HG02884 (cell line): Measurements from ENCODE around the gene FUBP3.

ENCODE experiments used
- ATAC-seq: cut with Tn5 transposase; IDR thresholded peaks from one replicate; pipeline ENCODE4 v1.9.1; 2021; ENCODE audit warnings: mild to moderate bottlenecking, moderate library complexity; ENCODE audit not compliant: unreplicated experiment

Gene FUBP3

DNA sequence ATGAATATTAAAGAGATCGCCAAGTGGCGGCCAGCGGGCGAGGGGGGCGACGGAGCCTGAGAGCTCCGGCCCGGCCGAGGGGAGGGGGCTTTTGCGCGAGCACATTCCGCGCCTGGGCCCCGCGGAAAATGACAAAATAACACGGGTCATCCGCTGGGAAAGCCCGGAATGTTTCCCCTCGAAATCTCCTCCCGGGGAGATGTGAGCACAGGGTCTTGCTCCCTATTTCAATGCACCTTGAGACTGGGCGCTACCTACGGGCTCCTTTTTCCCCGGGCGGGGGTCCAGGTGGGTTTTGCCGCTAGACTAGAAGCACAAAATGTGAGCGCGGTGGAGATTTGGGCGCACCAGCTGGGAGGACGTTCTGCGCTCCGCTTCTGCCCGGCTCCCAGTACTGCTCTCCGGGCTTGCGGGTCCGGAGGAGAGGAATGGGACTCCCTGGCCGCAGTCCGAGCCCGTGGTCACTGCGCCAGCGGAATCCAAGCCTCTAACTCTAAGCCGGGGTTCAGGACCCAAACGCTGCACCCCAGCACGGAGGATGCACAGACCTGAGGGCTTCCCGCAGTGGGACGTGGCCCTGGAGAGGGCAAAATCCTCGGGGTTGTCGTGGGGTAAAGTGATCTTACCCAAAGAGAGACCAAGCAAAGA, 82.2 kb downstream of the FUBP3 start:
- no peak for ATAC-seq

DNA sequence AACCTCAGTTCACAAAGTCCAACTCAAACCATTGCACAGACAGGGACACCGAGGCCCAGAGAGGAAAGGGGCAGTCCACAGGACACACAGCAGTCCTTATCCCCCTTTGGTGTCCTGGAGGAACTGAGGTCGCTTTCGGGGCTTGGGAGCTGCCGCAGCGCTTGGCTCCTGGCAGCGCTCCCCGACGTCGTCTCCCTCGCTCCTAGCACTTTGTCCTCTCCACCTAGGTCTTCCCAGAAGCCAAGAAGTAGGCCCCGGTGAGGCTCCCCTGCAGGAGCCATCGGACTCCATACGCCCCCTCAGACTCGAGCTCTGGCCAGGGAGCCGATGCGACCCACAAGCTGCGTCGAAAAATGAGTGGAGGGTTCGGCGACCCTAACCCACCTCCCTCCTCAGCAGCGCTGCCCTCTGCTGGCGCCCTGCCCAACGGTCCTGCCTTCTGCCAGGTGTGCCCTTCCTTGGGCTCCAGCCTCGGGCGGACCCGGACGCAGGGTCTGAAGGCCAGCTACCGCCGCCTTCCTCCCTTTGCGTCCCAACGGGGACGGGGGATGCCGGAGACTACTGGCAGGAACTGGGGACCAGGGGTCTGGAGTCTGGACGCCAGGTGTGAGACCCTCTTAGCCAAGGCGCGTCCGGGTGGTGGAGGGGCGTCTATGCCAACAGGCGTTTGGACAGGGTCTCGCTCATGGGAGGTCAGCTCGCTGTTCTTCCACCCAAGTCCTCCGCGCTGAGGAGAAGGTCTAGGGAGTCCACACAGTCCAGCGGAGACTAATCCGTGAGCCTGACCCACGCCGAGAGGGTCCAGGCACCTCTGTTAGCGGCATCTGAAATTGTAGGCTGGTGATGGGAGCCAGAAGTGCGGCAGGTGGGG, 83.0 kb downstream of the FUBP3 start:
- no peak for ATAC-seq

DNA sequence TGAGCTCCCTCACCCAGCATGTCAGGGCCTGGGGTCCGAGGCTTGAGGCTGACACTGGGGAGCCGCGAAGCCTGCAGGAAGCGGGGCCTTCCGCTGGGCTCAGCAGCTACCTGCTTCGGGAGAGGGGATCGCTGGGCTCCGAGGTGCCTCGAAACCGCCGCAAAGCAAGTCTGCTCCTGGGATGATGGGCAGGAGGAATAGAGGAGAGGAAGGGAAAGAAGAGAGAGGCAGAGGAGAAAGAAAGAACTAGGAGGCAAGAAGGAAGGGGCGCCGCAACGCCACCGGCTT, 83.5 kb downstream of the FUBP3 start:
- no peak for ATAC-seq

DNA sequence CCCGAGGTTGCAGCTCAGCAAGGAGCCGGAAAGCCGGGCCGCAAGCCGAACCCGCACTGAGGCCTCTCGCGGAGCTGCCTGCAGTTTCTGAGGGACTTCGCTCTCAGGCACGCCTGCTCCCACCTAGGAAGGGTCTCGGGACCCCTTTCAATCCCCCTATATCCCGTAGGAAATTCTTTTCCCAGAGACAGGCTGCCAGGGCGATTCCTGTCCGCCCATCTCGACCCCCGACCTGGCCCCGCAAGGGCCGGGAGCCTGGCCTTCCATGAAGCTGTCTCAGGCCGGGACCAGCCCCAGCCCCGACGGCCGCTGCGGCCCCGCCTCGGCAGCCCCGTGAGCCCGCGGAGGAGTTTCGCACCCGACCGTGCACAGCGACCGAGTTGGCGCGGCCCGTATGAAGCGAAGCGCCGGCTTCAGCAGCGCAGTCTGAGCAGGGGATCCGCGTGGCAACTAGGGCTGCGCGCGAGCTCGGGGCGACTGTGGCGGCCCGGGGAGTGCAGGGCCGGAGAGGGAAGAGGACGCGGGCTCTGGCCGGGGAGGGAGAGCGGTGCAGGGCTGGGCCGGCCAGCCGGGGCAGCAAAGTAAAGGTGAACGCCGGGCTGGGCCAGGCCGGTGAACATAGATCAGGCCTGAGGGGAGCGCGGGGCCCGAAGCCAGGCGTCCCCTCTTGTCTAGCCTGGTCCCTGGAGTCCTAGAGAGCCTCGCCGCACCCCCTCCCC, 84.0 kb downstream of the FUBP3 start:
- no peak for ATAC-seq

DNA sequence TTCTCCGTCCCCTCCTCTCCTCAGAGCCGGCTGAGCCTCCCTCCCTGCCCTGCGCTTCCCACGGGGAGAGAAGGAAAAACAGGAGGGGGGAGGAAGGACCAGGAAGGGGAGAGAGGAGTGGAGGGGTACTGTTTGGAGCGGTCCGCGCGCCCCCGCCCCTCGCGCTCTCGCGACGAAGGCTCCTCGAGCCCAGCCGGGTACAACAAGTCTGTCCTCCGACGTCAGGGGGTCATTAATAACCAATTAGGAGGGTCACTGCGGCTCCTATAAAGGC, 84.5 kb downstream of the FUBP3 start:
- no peak for ATAC-seq

DNA sequence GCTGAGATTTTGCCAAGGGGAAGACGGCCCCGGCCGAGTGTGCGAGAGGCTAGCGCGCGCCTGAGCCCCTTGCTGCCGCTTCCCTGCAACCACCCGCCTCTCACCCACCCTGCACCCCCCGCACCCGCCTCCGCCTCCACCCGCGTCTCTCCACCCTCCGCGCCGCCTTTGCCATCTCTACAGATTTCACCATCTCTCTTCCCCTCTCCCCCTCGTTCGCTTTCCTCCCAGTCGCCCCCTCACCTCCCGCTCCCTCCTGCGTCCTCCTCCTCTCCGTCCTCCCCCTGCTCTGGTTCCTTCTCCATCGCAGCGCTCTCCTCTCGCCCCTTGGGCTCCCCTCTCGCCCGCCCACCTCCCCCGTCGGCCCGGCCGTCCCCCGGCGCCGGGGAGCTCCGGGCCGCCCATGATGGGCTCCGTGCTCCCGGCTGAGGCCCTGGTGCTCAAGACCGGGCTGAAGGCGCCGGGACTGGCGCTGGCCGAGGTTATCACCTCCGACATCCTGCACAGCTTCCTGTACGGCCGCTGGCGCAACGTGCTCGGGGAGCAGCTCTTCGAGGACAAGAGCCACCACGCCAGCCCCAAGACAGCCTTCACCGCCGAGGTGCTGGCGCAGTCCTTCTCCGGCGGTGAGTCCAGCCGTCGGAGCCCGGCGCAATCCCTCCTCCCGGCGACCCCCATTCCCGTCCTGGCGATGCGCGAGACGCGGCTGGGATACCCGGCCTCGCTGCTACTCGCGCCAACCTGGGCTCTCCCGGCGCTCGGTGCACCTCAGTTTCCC, 85.1 kb downstream of the FUBP3 start, which contains the start of gene PRDM12:
PRDM12 (plus strand) TSS at position 344 of the 778 bp plus-strand sequence; CDS start at position 404, 60 bp downstream.
- no peak for ATAC-seq

DNA sequence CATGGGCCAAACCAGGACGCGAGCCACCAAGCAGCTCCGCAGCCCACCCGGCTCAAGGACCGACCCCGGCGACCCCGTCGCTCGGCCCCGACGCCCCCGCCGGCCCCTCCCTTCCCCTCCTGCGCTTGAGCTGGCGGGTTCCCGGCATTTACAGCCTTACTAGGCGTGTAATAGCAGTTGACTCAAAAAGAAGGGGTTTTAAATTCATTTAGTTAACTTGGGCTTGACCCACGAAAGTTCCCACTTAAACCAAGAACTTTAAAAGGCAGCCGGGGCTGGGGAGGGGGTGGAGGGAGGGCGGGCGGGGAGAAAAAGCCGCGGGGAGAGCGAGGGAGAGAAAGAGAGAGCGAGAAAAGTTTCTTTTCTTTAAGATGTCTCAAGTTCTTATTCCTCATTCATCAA, 85.7 kb downstream of the FUBP3 start:
- ATAC-seq, result no peak

DNA sequence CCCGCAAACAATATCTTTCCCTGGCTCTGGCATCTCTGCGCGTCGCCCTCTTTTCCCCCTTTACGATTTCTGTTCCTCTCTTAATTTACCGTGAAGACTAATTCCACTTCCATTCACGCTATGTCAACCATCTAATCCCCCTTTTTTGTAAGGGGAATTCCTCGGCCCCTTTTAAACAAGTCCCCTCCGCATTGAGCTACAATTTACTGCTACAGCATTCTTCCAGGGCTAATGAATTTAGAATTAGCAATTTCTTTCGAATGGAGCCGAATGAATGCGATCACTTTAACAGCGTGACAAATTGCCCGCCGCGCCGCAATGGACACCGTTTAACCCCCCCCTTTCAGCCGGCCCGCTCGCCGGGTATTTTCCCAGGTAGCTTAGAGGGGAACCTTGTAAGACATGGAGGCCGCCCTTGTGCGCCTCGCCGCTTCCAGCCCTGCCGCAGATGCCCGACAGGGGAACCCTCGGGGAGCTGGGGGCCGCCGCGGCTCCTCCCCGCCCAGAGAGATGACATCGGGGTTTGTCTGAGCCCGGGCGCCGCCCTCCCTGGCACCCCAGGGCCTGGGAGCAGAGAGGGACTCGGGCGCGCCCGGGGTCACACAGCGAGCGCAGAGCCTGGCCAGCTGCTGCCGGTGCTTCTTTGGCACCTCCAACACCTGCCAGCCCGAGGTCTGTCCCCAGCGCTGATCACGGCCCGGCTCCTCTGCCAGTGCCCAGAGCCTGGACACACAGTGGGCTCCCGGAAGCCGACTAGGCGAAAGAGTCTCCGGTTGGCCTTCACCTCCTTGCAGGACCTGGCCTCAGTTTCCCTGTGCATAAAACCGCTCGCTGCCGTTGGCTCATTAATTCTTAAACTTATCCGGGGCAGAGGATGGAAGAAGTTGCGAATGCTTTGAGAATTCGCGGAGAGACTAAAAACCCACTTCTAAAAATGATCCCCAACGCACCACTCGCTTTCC, 86.3 kb downstream of the FUBP3 start:
- ATAC-seq, result no peak

DNA sequence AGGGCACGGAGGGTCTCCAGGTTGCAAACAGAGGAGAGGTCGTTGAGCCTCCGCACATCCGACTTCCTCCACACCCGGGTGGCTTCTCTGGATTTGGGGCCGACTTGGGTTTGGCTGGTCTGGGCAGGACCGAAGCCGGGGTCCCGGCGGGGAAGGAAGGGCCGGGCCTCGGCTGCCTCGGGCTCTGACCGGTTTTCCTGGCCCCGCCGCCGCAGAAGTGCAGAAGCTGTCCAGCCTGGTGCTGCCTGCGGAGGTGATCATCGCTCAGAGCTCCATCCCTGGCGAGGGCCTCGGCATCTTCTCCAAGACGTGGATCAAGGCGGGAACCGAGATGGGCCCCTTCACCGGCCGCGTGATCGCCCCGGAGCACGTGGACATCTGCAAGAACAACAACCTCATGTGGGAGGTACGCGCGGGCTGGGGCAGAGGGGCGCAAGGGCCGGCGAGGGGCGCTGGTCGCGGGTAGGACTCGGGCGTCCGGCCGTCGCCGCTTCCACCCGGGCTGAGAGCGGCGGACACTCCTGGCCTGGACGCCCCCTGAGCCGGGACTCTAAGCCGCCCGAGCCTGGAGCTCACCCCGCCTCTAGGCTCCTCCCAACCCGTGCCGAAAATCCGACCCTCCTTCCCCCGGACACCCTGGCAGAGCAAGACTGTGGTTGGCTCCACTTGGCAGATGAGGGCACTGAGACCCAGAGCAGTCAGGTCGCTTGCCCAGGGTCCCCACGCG, 87.2 kb downstream of the FUBP3 start:
- no peak for ATAC-seq

DNA sequence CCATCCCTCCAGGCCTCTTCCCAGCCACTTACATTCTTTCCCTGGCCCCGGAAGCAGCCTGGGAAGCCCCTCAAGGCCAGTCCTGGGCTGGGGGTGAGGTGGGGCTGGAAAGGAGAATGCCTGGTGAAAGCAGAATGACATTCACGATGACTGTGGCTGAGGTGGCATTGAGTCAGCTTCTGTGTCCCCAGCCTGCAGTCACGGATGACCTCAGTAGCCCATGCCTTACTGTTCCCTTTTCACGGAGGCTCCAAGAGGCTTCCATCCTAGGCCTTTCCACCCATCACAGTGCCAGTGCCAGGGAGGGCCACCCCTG, 87.7 kb downstream of the FUBP3 start:
- no peak for ATAC-seq

DNA sequence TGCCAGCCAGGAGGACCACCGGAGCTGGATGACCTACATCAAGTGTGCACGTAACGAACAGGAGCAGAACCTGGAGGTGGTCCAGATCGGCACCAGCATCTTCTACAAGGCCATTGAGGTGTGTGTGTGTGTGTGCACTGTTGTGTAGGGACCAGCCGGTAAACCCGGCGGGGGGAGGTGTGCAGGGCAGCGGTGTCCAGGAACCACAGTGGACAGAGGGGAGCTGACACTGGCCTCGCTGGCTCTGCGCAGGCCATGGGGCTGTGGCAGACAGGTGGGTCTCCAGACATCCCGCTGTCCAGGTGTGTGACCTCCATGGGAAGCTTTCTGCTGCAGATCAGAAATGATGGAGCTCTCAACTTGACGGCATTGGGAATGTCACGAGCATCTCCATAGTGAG, 88.8 kb downstream of the FUBP3 start:
- no peak for ATAC-seq

DNA sequence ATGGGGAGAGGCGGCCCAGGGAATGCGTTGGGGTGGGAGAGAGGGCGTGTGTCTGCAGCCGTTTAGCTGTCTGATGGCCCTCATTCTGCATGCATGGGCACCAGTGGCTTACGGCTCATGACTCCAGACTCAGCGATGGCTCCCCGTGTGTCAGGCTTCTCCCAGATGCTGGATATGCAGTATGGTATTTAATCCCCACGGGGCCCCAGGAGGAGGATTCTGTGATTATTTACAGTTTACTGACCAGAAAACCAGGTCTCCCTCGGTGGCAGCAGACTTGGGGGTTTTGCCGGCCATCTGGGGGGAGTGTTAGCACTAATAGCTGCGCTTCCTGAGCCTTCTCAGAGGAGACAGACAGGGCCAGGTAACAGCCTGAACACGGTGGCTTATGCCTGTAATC, 89.3 kb downstream of the FUBP3 start:
- ATAC-seq, result no peak

DNA sequence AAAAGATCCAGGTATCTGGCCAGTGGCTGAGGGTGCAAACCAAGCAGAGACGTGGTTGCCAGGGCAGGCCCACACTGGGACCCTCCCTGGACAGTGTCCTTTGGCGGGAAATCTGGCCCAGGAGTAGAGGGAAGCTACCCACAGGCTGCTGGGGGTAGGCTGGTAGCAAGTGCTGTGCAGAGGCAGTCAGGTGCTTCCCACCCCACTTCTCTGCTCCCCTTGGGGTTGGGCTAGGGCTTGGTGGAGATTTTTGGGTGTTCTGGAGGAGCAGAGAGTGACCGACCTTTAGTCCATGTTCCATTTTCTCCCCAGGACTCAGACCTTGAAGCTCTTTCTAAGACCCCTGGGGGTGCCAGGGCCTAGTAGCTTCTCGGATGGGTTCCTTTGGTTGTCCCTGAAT, 90.6 kb downstream of the FUBP3 start:
- ATAC-seq, result no peak

DNA sequence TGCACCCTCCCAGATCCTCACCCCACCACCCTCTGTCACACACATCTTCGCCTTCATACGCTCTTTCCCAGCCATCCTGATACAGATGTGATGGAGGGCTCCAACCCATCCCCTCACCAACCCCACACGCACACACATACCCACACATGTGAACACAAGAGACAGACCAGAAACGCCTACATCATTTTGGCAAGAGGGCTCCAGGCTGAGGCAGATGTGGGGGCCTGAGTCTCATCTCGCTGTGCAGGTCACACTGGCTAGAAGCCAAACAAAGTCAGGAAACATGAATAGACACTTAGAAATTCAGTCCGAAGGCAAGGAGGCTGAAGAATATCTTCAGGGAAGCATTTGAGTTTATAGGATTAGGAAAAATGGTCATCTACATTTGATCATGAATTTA, 91.3 kb downstream of the FUBP3 start:
- ATAC-seq, result no peak

DNA sequence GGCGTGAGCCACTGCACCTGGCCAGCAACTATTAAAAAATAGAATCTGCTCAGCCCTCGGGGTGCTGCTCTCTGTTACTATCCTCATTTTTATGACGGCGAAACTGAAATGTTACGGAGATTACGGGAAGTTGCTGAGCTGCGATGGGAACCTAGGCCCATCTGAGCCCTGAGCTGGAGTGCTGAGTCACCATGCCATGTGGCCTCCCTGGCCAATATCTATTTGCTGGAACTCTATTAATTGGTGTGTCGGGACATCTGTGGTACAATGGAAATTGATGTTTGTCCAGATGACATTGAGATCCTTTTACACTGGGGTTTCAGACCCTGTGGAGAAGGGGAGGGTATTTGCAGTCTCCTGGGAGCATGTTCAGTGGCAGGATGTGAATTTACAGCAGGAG, 93.1 kb downstream of the FUBP3 start:
- no peak for ATAC-seq

DNA sequence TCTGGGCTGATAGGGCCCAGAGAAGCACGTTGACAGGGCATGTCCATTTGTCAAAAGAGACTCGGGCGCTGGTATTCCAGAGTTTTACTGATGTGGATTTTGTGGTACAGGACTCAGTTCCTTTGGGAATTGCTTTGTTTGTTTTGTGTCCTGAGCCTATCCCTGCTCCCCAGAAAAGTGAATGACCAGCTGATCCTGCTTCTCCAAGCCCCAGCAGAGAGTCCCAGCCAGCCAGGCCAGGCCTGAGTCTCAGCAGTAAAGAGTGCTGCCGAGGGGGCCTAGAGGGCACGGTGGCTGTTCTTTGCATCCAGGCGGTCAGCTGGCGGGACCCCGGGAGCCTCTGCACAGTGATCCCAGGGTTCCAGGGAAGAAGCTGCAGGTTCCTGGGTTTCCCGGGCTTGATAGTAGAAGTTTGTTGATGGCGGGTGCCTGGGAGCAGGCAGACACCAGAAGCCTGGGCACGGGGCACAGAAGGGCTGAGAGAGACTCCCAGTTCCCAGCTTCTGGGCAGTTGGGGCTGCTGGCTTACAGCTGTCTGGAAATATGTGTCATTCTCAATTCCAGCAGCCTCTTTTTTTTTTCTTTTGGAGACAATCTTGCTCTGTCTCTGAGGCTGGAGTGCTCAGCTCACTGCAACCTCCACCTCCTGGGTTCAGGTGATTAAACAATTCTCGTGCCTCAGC, 93.7 kb downstream of the FUBP3 start:
- ATAC-seq, result no peak

DNA sequence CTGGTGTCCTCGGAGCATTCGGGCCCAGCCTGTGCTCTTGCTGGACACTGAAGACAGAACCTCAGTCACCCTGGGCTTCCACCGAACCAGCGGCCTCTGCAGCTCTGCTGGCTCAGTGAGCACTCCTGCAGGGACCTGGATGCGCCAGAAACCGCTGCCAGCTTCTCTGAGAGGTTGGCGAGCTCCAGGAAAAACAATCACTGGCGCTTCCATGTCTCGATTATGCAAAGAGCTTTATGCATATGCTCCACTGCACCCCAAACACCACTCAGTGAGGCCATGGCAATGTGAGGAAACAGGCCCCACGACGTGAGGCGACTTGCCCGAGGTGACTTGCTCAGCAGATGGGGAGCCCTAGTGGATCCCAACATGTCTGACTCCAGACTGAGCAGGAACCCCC, 96.0 kb downstream of the FUBP3 start:
- no peak for ATAC-seq

DNA sequence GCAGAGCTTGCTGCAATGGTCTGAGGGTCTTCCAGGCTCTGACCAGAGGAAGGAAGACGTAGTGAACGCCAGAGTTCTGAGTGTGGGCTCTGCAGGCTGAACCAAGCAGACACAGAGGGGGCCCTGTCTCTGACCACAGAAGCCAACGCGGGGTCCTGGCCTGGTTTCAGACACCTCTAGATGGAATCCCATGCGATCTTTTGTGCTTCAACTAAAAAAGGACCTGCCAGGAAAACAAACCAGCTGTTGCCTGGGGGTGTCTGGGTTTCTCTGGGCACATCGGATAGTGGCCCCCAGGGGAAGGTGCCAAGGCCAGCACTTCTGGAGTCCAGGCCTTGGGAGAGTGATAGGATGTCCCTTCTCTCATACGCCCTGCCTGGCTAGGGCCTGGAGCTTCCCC, 97.9 kb downstream of the FUBP3 start:
- no peak for ATAC-seq
